Esophagus muscularis mucosa (tissue), 4 donors: ENCODE measurements around the gene GATAD1. TPM values are rescaled to one million over a fixed set of nuclear protein-coding genes. Genes with fewer than 3 reads are reported as not detected.

ENCODE experiments used
- DNase-seq: peaks from one replicate; pipeline ENCODE4 v3.0.0-alpha.2; 2017; ENCODE audit errors: extremely low spot score
- H3K27ac ChIP-seq, 4 donors: fragments of 200-600 bp; sonication (generic); replicated peaks in 1 of 4; 1 replicate in 3 of 4; 2 replicates in 1 of 4; pipeline ENCODE4 v1.5.1; 2016 to 2019; ENCODE audit warnings: mild to moderate bottlenecking in 1 of 4
- H3K27me3 ChIP-seq, 4 donors: fragments of 200-600 bp; sonication (generic); one replicate each; pipeline versions ENCODE4 v1.5.1 to v1.6.0; 2016 to 2019
- H3K36me3 ChIP-seq, 4 donors: fragments of 200-600 bp; sonication (generic); one replicate each; pipeline ENCODE4 v1.5.1; 2016 to 2019
- H3K4me1 ChIP-seq, 4 donors: fragments of 200-600 bp; sonication (generic); one replicate each; pipeline ENCODE4 v1.5.1; 2016 to 2019
- H3K4me3 ChIP-seq, 4 donors: fragments of 200-600 bp; sonication (generic); 1 replicate in 2 of 4; 2 replicates in 2 of 4; pipeline ENCODE4 v1.5.1; 2016 to 2019; ENCODE audit warnings: mild to moderate bottlenecking in 4 of 4, moderate library complexity in 1 of 4
- H3K9me3 ChIP-seq, 4 donors: fragments of 200-600 bp; sonication (generic); 1 replicate in 3 of 4; 2 replicates in 1 of 4; pipeline ENCODE4 v1.5.1; 2016 to 2019
- CTCF ChIP-seq, 3 experiments: fragments of 200-600 bp in 2 of 3; fragments of 450-650 bp in 1 of 3; sonication (generic) in 2 of 3; IDR thresholded peaks; one replicate each; pipeline ENCODE4 v1.5.1; 2017 to 2019; ENCODE audit warnings: antibody characterized with exemption in 3 of 3, mild to moderate bottlenecking in 2 of 3, moderate library complexity in 1 of 3
- EP300 ChIP-seq: sonication (generic); formaldehyde crosslinking; IDR thresholded peaks from one replicate; pipeline ENCODE4 v1.6.1; 2017; ENCODE audit warnings: antibody characterized with exemption
- POLR2A ChIP-seq: fragments of 450-650 bp; IDR thresholded peaks from one replicate; pipeline ENCODE4 v1.6.1; 2017; ENCODE audit warnings: antibody characterized with exemption, moderate library complexity, mild to moderate bottlenecking, low read depth
- POLR2AphosphoS5 ChIP-seq, 2 donors: sonication (generic); formaldehyde crosslinking; IDR thresholded peaks; one replicate each; pipeline ENCODE4 v1.6.1; 2017; ENCODE audit warnings: antibody characterized with exemption in 2 of 2
- WGBS: methylation state at CpG from one replicate; pipeline ENCODE4 v1.1.5; 2018; 5-methylcytosine and 5-hydroxymethylcytosine counted together
- intact Hi-C: fragments of 100-400 bp; cut with DNase I; formaldehyde crosslinking; loops from one replicate; pipeline ENCODE4 v1.15.1; 2023
- total RNA-seq, 4 donors: library from RNA; depleted of rRNA; stranded (reverse); fragments of >200 nt; gene quantifications; one replicate each; pipeline versions ENCODE4 v1.1.0 to v1.2.1, GENCODE V29; 2016

The GATAD1 gene
- total RNA-seq, 4 donors from 2014 or later = 28.2 to 38.6 (median 35.7) TPM

- no peaks in the 10 kb centered on the region for H3K9me3 ChIP-seq
- intact Hi-C loops = no loop called here
- DNase-seq = no peak
- H3K36me3 ChIP-seq = peaks cover 23 to 69% (median 44%) of the 10 kb centered on the region in 4 donors
- TF ChIP-seq CTCF (IDR thresholded peaks at IDR 0.05) = no peak
- no peak for TF ChIP-seq EP300
- TF ChIP-seq POLR2AphosphoS5 (IDR thresholded peaks at IDR 0.05) = no peak
- no peak for TF ChIP-seq POLR2A
- no peak overlapping the region for H3K4me3 ChIP-seq
- no peak overlapping the region for H3K27ac ChIP-seq
- no peaks in the 10 kb centered on the region for H3K4me1 ChIP-seq
- H3K27me3 ChIP-seq = no peaks in the 10 kb centered on the region
- 89% methylated on average over 2 of the region's 2 CpGs for WGBS
These were observed 12.8 kb downstream of the GATAD1 start for GRCh38 chr7:92460109-92460508.

- intact Hi-C loops = no loop called here
- no peaks in the 10 kb centered on the region for H3K9me3 ChIP-seq
- H3K27ac ChIP-seq = no peak overlapping the region
- H3K4me1 ChIP-seq = no peaks in the 10 kb centered on the region
- DNase-seq = no peak
- WGBS = 84% methylated on average over 4 of the region's 4 CpGs
- no peak overlapping the region for H3K4me3 ChIP-seq
- peaks cover 19 to 69% (median 42%) of the 10 kb centered on the region in 4 donors for H3K36me3 ChIP-seq
- no peak for TF ChIP-seq EP300
- no peak for TF ChIP-seq POLR2AphosphoS5 (IDR thresholded peaks at IDR 0.05)
- TF ChIP-seq CTCF (IDR thresholded peaks at IDR 0.05) = no peak
- TF ChIP-seq POLR2A = no peak
- no peaks in the 10 kb centered on the region for H3K27me3 ChIP-seq
These were observed 13.2 kb downstream of the GATAD1 start for GRCh38 chr7:92460510-92460909.

GRCh38 chr7:92461027-92462003, 14.0 kb downstream of the GATAD1 start:
- no peak for DNase-seq
- H3K27me3 ChIP-seq = no peaks in the 10 kb centered on the region
- TF ChIP-seq EP300 (no peak), CTCF (IDR thresholded peaks at IDR 0.05) (peak in 2 of 3 experiments; percentile 35 to 57), POLR2A (no peak), POLR2AphosphoS5 (IDR thresholded peaks at IDR 0.05) (no peak)
- H3K36me3 ChIP-seq = peaks cover 16 to 69% (median 37%) of the 10 kb centered on the region in 4 donors
- H3K9me3 ChIP-seq = no peaks in the 10 kb centered on the region
- intact Hi-C loops = no loop called here
- no peaks in the 10 kb centered on the region for H3K4me1 ChIP-seq
- no peak overlapping the region for H3K4me3 ChIP-seq
- no peak overlapping the region for H3K27ac ChIP-seq
- WGBS = 67% methylated on average over 8 of the region's 8 CpGs

- no peak for DNase-seq
- H3K4me3 ChIP-seq = no peak overlapping the region
- 92% methylated on average over 3 of the region's 3 CpGs for WGBS
- intact Hi-C loops = no loop called here
- H3K36me3 ChIP-seq = peaks cover 8 to 67% (median 31%) of the 10 kb centered on the region in 4 donors
- no peak overlapping the region for H3K27ac ChIP-seq
- TF ChIP-seq POLR2A (no peak), CTCF (IDR thresholded peaks at IDR 0.05) (no peak), POLR2AphosphoS5 (IDR thresholded peaks at IDR 0.05) (no peak), EP300 (no peak)
- no peaks in the 10 kb centered on the region for H3K9me3 ChIP-seq
- H3K27me3 ChIP-seq = no peaks in the 10 kb centered on the region
- H3K4me1 ChIP-seq = no peaks in the 10 kb centered on the region
These were observed 15.3 kb downstream of the GATAD1 start for GRCh38 chr7:92462560-92462959.
